NOMO-1 treated with dmso at 0.1 percent for 144 hours (cell line): ENCODE measurements around the gene TMC6.
"Not testable (repeated sequence)": the region's sequence is repeated elsewhere in the genome, so short reads cannot be mapped to it uniquely, and the experiment has no call there.

Experiments
- DNase-seq: peaks from one replicate; lab custom pipeline; 2025; ENCODE audit not compliant: unreplicated experiment; lab: John Stamatoyannopoulos, UW

TMC6 gene

GRCh38 chr17:78128551-78129350 is at the start of gene TMC6:
Gene TMC6 (minus strand): TSS chr17:78128755. CDS start chr17:78126832, 1,923 bp downstream.
- DNase-seq: peak; percentile 64

GRCh38 chr17:78176548-78177025 is 48.0 kb upstream of the TMC6 start:
- peak; percentile 5 for DNase-seq

- DNase-seq: no peak
Measured at GRCh38 chr17:78175643-78175981, 47.1 kb upstream of the TMC6 start.

GRCh38 chr17:78174870-78175642 is 46.5 kb upstream of the TMC6 start:
- no peak for DNase-seq

- peak; percentile 59 for DNase-seq
Measured at GRCh38 chr17:78174346-78174869, 45.9 kb upstream of the TMC6 start.

GRCh38 chr17:78173097-78173715 is 44.7 kb upstream of the TMC6 start:
- DNase-seq: no peak

GRCh38 chr17:78172249-78173051 is 43.9 kb upstream of the TMC6 start:
- DNase-seq: no peak

GRCh38 chr17:78171591-78172248 is 43.2 kb upstream of the TMC6 start:
- not testable (repeated sequence) for DNase-seq

- no peak for DNase-seq
Measured at GRCh38 chr17:78170692-78171590, 42.4 kb upstream of the TMC6 start.

GRCh38 chr17:78168903-78169793 is 40.6 kb upstream of the TMC6 start:
- no peak for DNase-seq

- DNase-seq: peak; percentile 67
Measured at GRCh38 chr17:78168242-78168902, 39.8 kb upstream of the TMC6 start, which contains the start of gene SYNGR2. Gene SYNGR2 (plus strand): TSS chr17:78168581. CDS start chr17:78168617, 36 bp downstream.

- no peak for DNase-seq
Measured at GRCh38 chr17:78166416-78166815, 37.9 kb upstream of the TMC6 start.

GRCh38 chr17:78164748-78165607 is 36.4 kb upstream of the TMC6 start:
- DNase-seq: no peak

GRCh38 chr17:78163881-78164747 is 35.6 kb upstream of the TMC6 start:
- no peak for DNase-seq

GRCh38 chr17:78159575-78160158 is 31.1 kb upstream of the TMC6 start:
- DNase-seq: no peak
